WTC11 (cell line): Measurements from ENCODE around the gene CFHR1.
"Not testable (repeated sequence)": the region's sequence is repeated elsewhere in the genome, so short reads cannot be mapped to it uniquely, and the experiment has no call there.

Experiments
- ATF2 ChIP-seq: sonication (generic); formaldehyde crosslinking; IDR thresholded peaks from 2 replicates; pipeline ENCODE4 v1.8.1; 2022; ENCODE audit warnings: low read depth, missing genetic modification reagents, borderline replicate concordance
- CTCF ChIP-seq: fragments of 200-600 bp; IDR thresholded peaks from 2 replicates; pipeline ENCODE4 v1.8.0; 2022; ENCODE audit warnings: antibody characterized with exemption
- KAT7 ChIP-seq: sonication (generic); formaldehyde crosslinking; IDR thresholded peaks from 2 replicates; pipeline ENCODE4 v1.8.1; 2023; ENCODE audit warnings: missing genetic modification reagents, mild to moderate bottlenecking, borderline replicate concordance
- MAX ChIP-seq: sonication (generic); formaldehyde crosslinking; IDR thresholded peaks from 2 replicates; pipeline ENCODE4 v1.8.0; 2022; ENCODE audit warnings: mild to moderate bottlenecking, missing genetic modification reagents
- ZNF138 ChIP-seq: sonication (generic); formaldehyde crosslinking; conservative IDR thresholded peaks from 2 replicates; pipeline ENCODE4 v1.8.1; 2022; ENCODE audit warnings: mild to moderate bottlenecking, moderate library complexity, missing genetic modification reagents
- ZNF232 ChIP-seq: sonication (generic); formaldehyde crosslinking; IDR thresholded peaks from 2 replicates; pipeline ENCODE4 v1.8.0; 2022; ENCODE audit warnings: mild to moderate bottlenecking, missing genetic modification reagents

GRCh38 chr1:196849613-196850492 is 30.3 kb downstream of the CFHR1 start:
- not testable (repeated sequence) for TF ChIP-seq KAT7; MAX (CRISPR knock-in tag); ZNF138; ATF2 (CRISPR knock-in tag); ZNF232 (CRISPR knock-in tag); CTCF
